Stimulated activated effector memory CD8-positive, alpha-beta T cell treated with anti-CD3 and anti-CD28 coated beads, Interleukin-12 subunit alpha, Interleukin-12 subunit beta, amount 100 ng/mL, for 72 hours (primary cell): ENCODE data around the gene PRLR.
"Not testable (repeated sequence)": the region's sequence is repeated elsewhere in the genome, so short reads cannot be mapped to it uniquely, and the experiment has no call there.

Experiments used
- ATAC-seq: fragments of 150-1000 bp; cut with Tn5 transposase; 2 replicates; pipeline ENCODE4 v1.10.0; 2021
- DNase-seq, 2 donors: peaks; one replicate each; pipeline ENCODE4 v3.0.0; 2021 to 2022; ENCODE audit warnings: low spot score in 2 of 2
- H3K27ac Mint-ChIP-seq: one replicate; pipeline ENCODE4 v1.8.0; 2022; ENCODE audit warnings: mild to moderate bottlenecking, mixed read lengths
- H3K36me3 Mint-ChIP-seq: one replicate; pipeline ENCODE4 v1.8.0; 2022; ENCODE audit warnings: mild to moderate bottlenecking, mixed read lengths
- H3K4me1 Mint-ChIP-seq: one replicate; pipeline ENCODE4 v1.8.0; 2022; ENCODE audit warnings: mixed read lengths
- H3K4me3 Mint-ChIP-seq: one replicate; pipeline ENCODE4 v1.8.0; 2022; ENCODE audit warnings: mild to moderate bottlenecking, mixed read lengths
- H3K9me3 Mint-ChIP-seq: one replicate; pipeline ENCODE4 v1.8.0; 2022; ENCODE audit warnings: mixed read lengths

The PRLR gene

GRCh38 chr5:35230038-35230611 lies at the start of gene PRLR:
Gene PRLR (minus strand): TSS chr5:35230487. CDS start chr5:35089620, 140,867 bp downstream.
- H3K4me1 Mint-ChIP-seq = peaks cover 16% of the 10 kb centered on the region
- no peaks in the 10 kb centered on the region for H3K9me3 Mint-ChIP-seq
- no peak within 1 kb of the TSS for H3K27ac Mint-ChIP-seq
- H3K4me3 Mint-ChIP-seq = peak within 1 kb of the TSS; percentile 58
- DNase-seq = no peak
- H3K36me3 Mint-ChIP-seq = no peaks in the 10 kb centered on the region
- no peak for ATAC-seq

GRCh38 chr5:35274839-35275509 lies 44.7 kb upstream of the PRLR start:
- no peak for DNase-seq
- no peaks in the 10 kb centered on the region for H3K36me3 Mint-ChIP-seq
- no peaks in the 10 kb centered on the region for H3K9me3 Mint-ChIP-seq
- no peak overlapping the region for H3K4me3 Mint-ChIP-seq
- ATAC-seq = no peak
- H3K4me1 Mint-ChIP-seq = no peaks in the 10 kb centered on the region
- no peak overlapping the region for H3K27ac Mint-ChIP-seq

- Mint-ChIP-seq H3K27ac (no peak overlapping the region), H3K9me3 (no peaks in the 10 kb centered on the region), H3K4me1 (no peaks in the 10 kb centered on the region), H3K4me3 (no peak overlapping the region), H3K36me3 (no peaks in the 10 kb centered on the region)
- ATAC-seq = no peak
- DNase-seq = no peak
These were observed 38.7 kb upstream of the PRLR start for GRCh38 chr5:35269006-35269405.

GRCh38 chr5:35266276-35266675 lies 36.0 kb upstream of the PRLR start:
- no peaks in the 10 kb centered on the region for H3K4me1 Mint-ChIP-seq
- no peak for DNase-seq
- H3K27ac Mint-ChIP-seq = no peak overlapping the region
- no peaks in the 10 kb centered on the region for H3K9me3 Mint-ChIP-seq
- no peak overlapping the region for H3K4me3 Mint-ChIP-seq
- ATAC-seq = no peak
- no peaks in the 10 kb centered on the region for H3K36me3 Mint-ChIP-seq

GRCh38 chr5:35264509-35264908 lies 34.2 kb upstream of the PRLR start:
- Mint-ChIP-seq H3K4me1 (no peaks in the 10 kb centered on the region), H3K4me3 (no peak overlapping the region), H3K27ac (no peak overlapping the region), H3K36me3 (no peaks in the 10 kb centered on the region), H3K9me3 (peaks cover 3% of the 10 kb centered on the region)
- DNase-seq (no peak), ATAC-seq (no peak)

GRCh38 chr5:35263266-35263877 lies 33.1 kb upstream of the PRLR start:
- Mint-ChIP-seq H3K4me3 (no peak overlapping the region), H3K36me3 (no peaks in the 10 kb centered on the region), H3K4me1 (no peaks in the 10 kb centered on the region), H3K27ac (no peak overlapping the region), H3K9me3 (peaks cover 6% of the 10 kb centered on the region)
- DNase-seq = no peak
- ATAC-seq = no peak

- no peaks in the 10 kb centered on the region for H3K4me1 Mint-ChIP-seq
- no peak overlapping the region for H3K27ac Mint-ChIP-seq
- no peak for ATAC-seq
- DNase-seq = peak in 1 of 2 donors; percentile 12
- H3K36me3 Mint-ChIP-seq = no peaks in the 10 kb centered on the region
- peaks cover 9% of the 10 kb centered on the region for H3K9me3 Mint-ChIP-seq
- H3K4me3 Mint-ChIP-seq = no peak overlapping the region
These were observed 23.3 kb upstream of the PRLR start for GRCh38 chr5:35253582-35253981.

- no peaks in the 10 kb centered on the region for H3K36me3 Mint-ChIP-seq
- no peak overlapping the region for H3K4me3 Mint-ChIP-seq
- peak in 1 of 2 donors; percentile 10 for DNase-seq
- H3K4me1 Mint-ChIP-seq = no peaks in the 10 kb centered on the region
- H3K27ac Mint-ChIP-seq = no peak overlapping the region
- peaks cover 9% of the 10 kb centered on the region for H3K9me3 Mint-ChIP-seq
- ATAC-seq = no peak
These were observed 22.7 kb upstream of the PRLR start for GRCh38 chr5:35252963-35253362.

GRCh38 chr5:35248843-35249780 lies 18.8 kb upstream of the PRLR start:
- Mint-ChIP-seq H3K36me3 (no peaks in the 10 kb centered on the region), H3K27ac (no peak overlapping the region), H3K4me1 (no peaks in the 10 kb centered on the region), H3K9me3 (peaks cover 7% of the 10 kb centered on the region), H3K4me3 (peak overlapping the region; percentile 32)
- DNase-seq (no peak), ATAC-seq (peak; percentile 36)

GRCh38 chr5:35247648-35248034 lies 17.4 kb upstream of the PRLR start:
- ATAC-seq (peak; percentile 68), DNase-seq (no peak)
- Mint-ChIP-seq H3K4me1 (no peaks in the 10 kb centered on the region), H3K36me3 (no peaks in the 10 kb centered on the region), H3K9me3 (no peaks in the 10 kb centered on the region), H3K27ac (no peak overlapping the region), H3K4me3 (no peak overlapping the region)

GRCh38 chr5:35246900-35247647 lies 16.8 kb upstream of the PRLR start:
- Mint-ChIP-seq H3K9me3 (no peaks in the 10 kb centered on the region), H3K27ac (no peak overlapping the region), H3K4me1 (no peaks in the 10 kb centered on the region), H3K36me3 (no peaks in the 10 kb centered on the region), H3K4me3 (no peak overlapping the region)
- DNase-seq (no peak), ATAC-seq (no peak)

GRCh38 chr5:35246411-35246810 lies 16.1 kb upstream of the PRLR start:
- no peaks in the 10 kb centered on the region for H3K36me3 Mint-ChIP-seq
- H3K4me1 Mint-ChIP-seq = no peaks in the 10 kb centered on the region
- no peak overlapping the region for H3K4me3 Mint-ChIP-seq
- no peak overlapping the region for H3K27ac Mint-ChIP-seq
- ATAC-seq (no peak), DNase-seq (no peak)
- H3K9me3 Mint-ChIP-seq = no peaks in the 10 kb centered on the region

GRCh38 chr5:35245371-35245770 lies 15.1 kb upstream of the PRLR start:
- not testable (repeated sequence) for H3K4me1 Mint-ChIP-seq

GRCh38 chr5:35244171-35244570 lies 13.9 kb upstream of the PRLR start:
- H3K4me1 Mint-ChIP-seq = no peaks in the 10 kb centered on the region

More at GRCh38 chr5:35245371-35245770, 15.1 kb upstream of the PRLR start:
- not testable (repeated sequence) for DNase-seq, H3K27ac Mint-ChIP-seq, H3K9me3 Mint-ChIP-seq, H3K4me3 Mint-ChIP-seq, H3K36me3 Mint-ChIP-seq, ATAC-seq

More at GRCh38 chr5:35244171-35244570, 13.9 kb upstream of the PRLR start:
- H3K9me3 Mint-ChIP-seq = no peaks in the 10 kb centered on the region
- no peak overlapping the region for H3K27ac Mint-ChIP-seq
- ATAC-seq (no peak), DNase-seq (no peak)
- H3K36me3 Mint-ChIP-seq = no peaks in the 10 kb centered on the region
- H3K4me3 Mint-ChIP-seq = no peak overlapping the region
